Esophagus muscularis mucosa (tissue), 3 donors: ENCODE measurements around the gene ANKRD9.

Source experiments
- POLR2A ChIP-seq: fragments of 450-650 bp; IDR thresholded peaks from one replicate; pipeline ENCODE4 v1.6.1; 2017; ENCODE audit warnings: antibody characterized with exemption, moderate library complexity, mild to moderate bottlenecking, low read depth
- POLR2AphosphoS5 ChIP-seq, 2 donors: sonication (generic); formaldehyde crosslinking; IDR thresholded peaks; one replicate each; pipeline ENCODE4 v1.6.1; 2017; ENCODE audit warnings: antibody characterized with exemption in 2 of 2
- TF ChIP-seq, protein P1 (sequence below), 3 experiments: fragments of 200-600 bp in 2 of 3; fragments of 450-650 bp in 1 of 3; sonication (generic) in 2 of 3; IDR thresholded peaks; one replicate each; pipeline ENCODE4 v1.5.1; 2017 to 2019; ENCODE audit warnings: antibody characterized with exemption in 3 of 3, mild to moderate bottlenecking in 2 of 3, moderate library complexity in 1 of 3

DNA sequence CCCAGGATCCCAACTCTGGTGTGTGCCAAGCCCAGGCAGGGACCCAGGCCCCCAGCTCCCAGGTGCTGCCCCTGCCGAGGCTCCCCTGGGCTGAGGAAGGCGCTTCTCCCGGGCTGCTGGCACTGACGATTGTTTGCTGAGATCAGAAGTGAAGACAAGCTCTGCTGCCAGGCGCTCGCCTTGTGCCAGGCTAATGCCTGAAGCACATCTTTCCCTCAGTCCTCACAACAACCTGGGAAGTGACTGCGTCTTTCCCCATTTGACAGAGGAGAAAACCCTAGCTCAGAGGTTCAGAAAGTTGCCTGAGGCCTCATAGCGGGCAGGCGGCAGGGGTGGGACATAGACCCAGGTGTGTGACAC is 36.8 kb downstream of the ANKRD9 start:
- TF ChIP-seq, protein P1, sequence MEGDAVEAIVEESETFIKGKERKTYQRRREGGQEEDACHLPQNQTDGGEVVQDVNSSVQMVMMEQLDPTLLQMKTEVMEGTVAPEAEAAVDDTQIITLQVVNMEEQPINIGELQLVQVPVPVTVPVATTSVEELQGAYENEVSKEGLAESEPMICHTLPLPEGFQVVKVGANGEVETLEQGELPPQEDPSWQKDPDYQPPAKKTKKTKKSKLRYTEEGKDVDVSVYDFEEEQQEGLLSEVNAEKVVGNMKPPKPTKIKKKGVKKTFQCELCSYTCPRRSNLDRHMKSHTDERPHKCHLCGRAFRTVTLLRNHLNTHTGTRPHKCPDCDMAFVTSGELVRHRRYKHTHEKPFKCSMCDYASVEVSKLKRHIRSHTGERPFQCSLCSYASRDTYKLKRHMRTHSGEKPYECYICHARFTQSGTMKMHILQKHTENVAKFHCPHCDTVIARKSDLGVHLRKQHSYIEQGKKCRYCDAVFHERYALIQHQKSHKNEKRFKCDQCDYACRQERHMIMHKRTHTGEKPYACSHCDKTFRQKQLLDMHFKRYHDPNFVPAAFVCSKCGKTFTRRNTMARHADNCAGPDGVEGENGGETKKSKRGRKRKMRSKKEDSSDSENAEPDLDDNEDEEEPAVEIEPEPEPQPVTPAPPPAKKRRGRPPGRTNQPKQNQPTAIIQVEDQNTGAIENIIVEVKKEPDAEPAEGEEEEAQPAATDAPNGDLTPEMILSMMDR (IDR thresholded peaks at IDR 0.05), result no peak
- TF ChIP-seq POLR2A (no peak), POLR2AphosphoS5 (IDR thresholded peaks at IDR 0.05) (no peak)
